HepG2 (cell line): Measurements from ENCODE around the gene ST3GAL2. TPM values are rescaled to one million over a fixed set of nuclear protein-coding genes. Genes with fewer than 3 reads are reported as not detected.

Experiments
- BRD4 ChIP-seq: sonication (generic); formaldehyde crosslinking; IDR thresholded peaks from 2 replicates; pipeline ENCODE4 v1.4.0; 2020; ENCODE audit warnings: missing genetic modification reagents
- CBFB ChIP-seq: sonication (generic); formaldehyde crosslinking; IDR thresholded peaks from 2 replicates; pipeline ENCODE4 v1.4.0; 2020; ENCODE audit warnings: missing genetic modification reagents
- FOXM1 ChIP-seq: sonication (generic); formaldehyde crosslinking; IDR thresholded peaks from 2 replicates; pipeline ENCODE4 v1.5.0; 2020; ENCODE audit warnings: missing genetic modification reagents
- HDAC1 ChIP-seq: sonication (generic); formaldehyde crosslinking; IDR thresholded peaks from 2 replicates; pipeline ENCODE4 v1.5.1; 2020; ENCODE audit warnings: mild to moderate bottlenecking, missing genetic modification reagents
- HNRNPK ChIP-seq: fragments of 200-400 bp; formaldehyde crosslinking; IDR thresholded peaks from 2 replicates; pipeline ENCODE4 v1.6.1; 2018; ENCODE audit warnings: low read length, low read depth, moderate library complexity, mild to moderate bottlenecking; ENCODE audit not compliant: poor library complexity, severe bottlenecking
- HOXD1 ChIP-seq: sonication (generic); formaldehyde crosslinking; IDR thresholded peaks from 2 replicates; pipeline ENCODE4 v1.5.0; 2020; ENCODE audit warnings: missing genetic modification reagents
- IRX3 ChIP-seq: sonication (generic); formaldehyde crosslinking; IDR thresholded peaks from 2 replicates; pipeline ENCODE4 v1.8.1; 2023; ENCODE audit warnings: mild to moderate bottlenecking, low read depth, missing genetic modification reagents, borderline replicate concordance
- JUNB ChIP-seq: sonication (generic); formaldehyde crosslinking; IDR thresholded peaks from 2 replicates; pipeline ENCODE4 v1.8.0; 2022; ENCODE audit warnings: missing genetic modification reagents, mild to moderate bottlenecking, borderline replicate concordance
- MED1 ChIP-seq: sonication (generic); formaldehyde crosslinking; IDR thresholded peaks from 2 replicates; pipeline ENCODE4 v1.4.0; 2020; ENCODE audit warnings: missing genetic modification reagents
- MYNN ChIP-seq: sonication (generic); formaldehyde crosslinking; IDR thresholded peaks from 2 replicates; pipeline ENCODE4 v1.4.0; 2020; ENCODE audit warnings: mild to moderate bottlenecking, low read depth, missing genetic modification reagents
- NONO ChIP-seq, 2 experiments: fragments of 450-650 bp in 1 of 2; sonication (generic) in 1 of 2; formaldehyde crosslinking in 1 of 2; IDR thresholded peaks in 1 of 2; conservative IDR thresholded peaks in 1 of 2; 2 replicates each; pipeline versions ENCODE4 v1.6.1 to v1.8.0; 2017 to 2022; ENCODE audit warnings: mild to moderate bottlenecking in 1 of 2, missing genetic modification reagents in 1 of 2, moderate library complexity in 1 of 2
- NR3C1 ChIP-seq: sonication (generic); formaldehyde crosslinking; IDR thresholded peaks from 2 replicates; pipeline ENCODE4 v1.4.0; 2020; ENCODE audit warnings: missing genetic modification reagents
- REXO4 ChIP-seq: sonication (generic); formaldehyde crosslinking; IDR thresholded peaks from 2 replicates; pipeline ENCODE4 v1.8.0; 2022; ENCODE audit warnings: missing genetic modification reagents, mild to moderate bottlenecking, borderline replicate concordance
- ZFP1 ChIP-seq: IDR thresholded peaks from 2 replicates; pipeline ENCODE4 v1.6.1; 2016
- ZNF30 ChIP-seq: sonication (generic); formaldehyde crosslinking; IDR thresholded peaks from 2 replicates; pipeline ENCODE4 v1.5.0; 2020; ENCODE audit warnings: mild to moderate bottlenecking, missing genetic modification reagents
- ZNF382 ChIP-seq: sonication (generic); formaldehyde crosslinking; IDR thresholded peaks from 2 replicates; pipeline ENCODE4 v1.5.0; 2020; ENCODE audit warnings: missing genetic modification reagents, mild to moderate bottlenecking, borderline replicate concordance
- ZNF468 ChIP-seq: sonication (generic); formaldehyde crosslinking; IDR thresholded peaks from 2 replicates; pipeline ENCODE4 v1.8.0; 2022; ENCODE audit warnings: mild to moderate bottlenecking, moderate library complexity, missing genetic modification reagents
- polyA plus RNA-seq, 8 experiments: library from polyadenylated mRNA; depleted of rRNA in 3 of 8; stranded (reverse) in 7 of 8; unstranded in 1 of 8; fragments of >200 nt; fragmentation: Illumina TruSeq in 4 of 8; extraction: Trizol in 4 of 8; gene quantifications; 2 replicates each; pipeline versions ENCODE4 v1.2.1 to v1.2.3, GENCODE V29; 2011 to 2016; ENCODE audit warnings: low read depth in 4 of 8, missing spikeins in 1 of 8, mixed read lengths in 1 of 8; ENCODE audit not compliant: insufficient read depth in 1 of 8
- total RNA-seq, 5 experiments: library from RNA; depleted of rRNA; stranded (reverse); fragments of >200 nt; fragmentation: Illumina TruSeq; extraction: Trizol; gene quantifications; 2 replicates each; pipeline ENCODE4 v1.2.3, GENCODE V29; 2016; ENCODE audit warnings: low read depth in 1 of 5
- TF ChIP-seq, protein P1 (sequence below): sonication (generic); formaldehyde crosslinking; IDR thresholded peaks from 2 replicates; pipeline ENCODE4 v1.5.1; 2020; ENCODE audit warnings: mild to moderate bottlenecking, missing genetic modification reagents, moderate library complexity
- TF ChIP-seq, protein P2 (sequence below): sonication (generic); formaldehyde crosslinking; conservative IDR thresholded peaks from 2 replicates; pipeline ENCODE4 v1.5.0; 2020; ENCODE audit warnings: missing genetic modification reagents
- TF ChIP-seq, protein P3 (sequence below): sonication (generic); formaldehyde crosslinking; IDR thresholded peaks from 2 replicates; pipeline ENCODE4 v1.8.0; 2022; ENCODE audit warnings: missing genetic modification reagents, mild to moderate bottlenecking, inconsistent platforms, borderline replicate concordance
- TF ChIP-seq, protein P4 (sequence below): fragments of 450-650 bp; IDR thresholded peaks from 2 replicates; pipeline ENCODE4 v1.6.1; 2017

The ST3GAL2 gene
- total and polyA plus RNA-seq, 2 of the 13 experiments (the other 11 are each of a cell fraction or from before 2014, with no cell fraction given) = 16.3 to 24.9 TPM

DNA sequence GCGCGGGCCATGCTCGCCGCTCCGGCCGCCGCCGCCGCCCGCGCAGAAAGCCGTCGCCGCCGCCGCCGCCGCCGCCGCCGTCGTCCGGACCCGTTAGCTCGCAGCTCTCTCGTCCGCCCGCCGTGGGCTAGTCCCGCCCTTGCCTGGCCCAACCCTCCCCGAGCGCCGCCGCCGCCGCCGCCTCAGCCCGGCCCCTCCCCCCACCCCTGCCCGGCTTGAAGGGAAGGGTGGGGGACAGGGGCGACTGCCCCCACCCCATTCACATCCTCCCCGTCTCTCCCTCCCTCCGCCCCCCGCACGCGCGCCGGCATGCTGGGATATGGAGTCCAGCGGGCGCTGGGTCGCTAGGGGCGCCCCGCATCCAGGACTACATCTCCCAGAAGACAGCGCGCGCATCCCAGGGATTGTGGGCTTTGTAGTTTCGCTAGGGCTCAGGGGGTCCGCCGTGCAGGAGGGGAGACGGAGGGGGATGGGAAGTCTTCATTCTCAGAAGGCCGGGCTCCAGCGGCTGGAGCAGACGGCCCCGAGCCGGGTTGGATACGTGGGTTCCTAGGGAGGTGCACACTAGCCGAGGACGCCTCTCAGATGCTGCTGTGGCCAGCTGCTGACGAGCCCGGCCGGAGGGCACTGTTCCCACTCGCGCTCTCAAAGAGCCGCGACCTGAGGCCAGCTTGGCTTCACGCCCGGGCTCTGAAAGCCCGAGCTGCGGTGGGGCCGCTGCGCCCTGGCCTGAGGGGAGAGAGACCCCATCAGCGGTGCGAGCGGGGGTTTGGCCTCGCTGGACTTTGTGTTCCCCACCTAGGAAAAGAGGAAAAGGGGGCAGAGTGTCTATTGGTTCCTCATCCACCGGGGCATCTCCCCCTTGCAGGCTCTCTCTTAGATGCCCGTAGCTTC, at the start of gene ST3GAL2 (continued):
- TF ChIP-seq, protein P1, sequence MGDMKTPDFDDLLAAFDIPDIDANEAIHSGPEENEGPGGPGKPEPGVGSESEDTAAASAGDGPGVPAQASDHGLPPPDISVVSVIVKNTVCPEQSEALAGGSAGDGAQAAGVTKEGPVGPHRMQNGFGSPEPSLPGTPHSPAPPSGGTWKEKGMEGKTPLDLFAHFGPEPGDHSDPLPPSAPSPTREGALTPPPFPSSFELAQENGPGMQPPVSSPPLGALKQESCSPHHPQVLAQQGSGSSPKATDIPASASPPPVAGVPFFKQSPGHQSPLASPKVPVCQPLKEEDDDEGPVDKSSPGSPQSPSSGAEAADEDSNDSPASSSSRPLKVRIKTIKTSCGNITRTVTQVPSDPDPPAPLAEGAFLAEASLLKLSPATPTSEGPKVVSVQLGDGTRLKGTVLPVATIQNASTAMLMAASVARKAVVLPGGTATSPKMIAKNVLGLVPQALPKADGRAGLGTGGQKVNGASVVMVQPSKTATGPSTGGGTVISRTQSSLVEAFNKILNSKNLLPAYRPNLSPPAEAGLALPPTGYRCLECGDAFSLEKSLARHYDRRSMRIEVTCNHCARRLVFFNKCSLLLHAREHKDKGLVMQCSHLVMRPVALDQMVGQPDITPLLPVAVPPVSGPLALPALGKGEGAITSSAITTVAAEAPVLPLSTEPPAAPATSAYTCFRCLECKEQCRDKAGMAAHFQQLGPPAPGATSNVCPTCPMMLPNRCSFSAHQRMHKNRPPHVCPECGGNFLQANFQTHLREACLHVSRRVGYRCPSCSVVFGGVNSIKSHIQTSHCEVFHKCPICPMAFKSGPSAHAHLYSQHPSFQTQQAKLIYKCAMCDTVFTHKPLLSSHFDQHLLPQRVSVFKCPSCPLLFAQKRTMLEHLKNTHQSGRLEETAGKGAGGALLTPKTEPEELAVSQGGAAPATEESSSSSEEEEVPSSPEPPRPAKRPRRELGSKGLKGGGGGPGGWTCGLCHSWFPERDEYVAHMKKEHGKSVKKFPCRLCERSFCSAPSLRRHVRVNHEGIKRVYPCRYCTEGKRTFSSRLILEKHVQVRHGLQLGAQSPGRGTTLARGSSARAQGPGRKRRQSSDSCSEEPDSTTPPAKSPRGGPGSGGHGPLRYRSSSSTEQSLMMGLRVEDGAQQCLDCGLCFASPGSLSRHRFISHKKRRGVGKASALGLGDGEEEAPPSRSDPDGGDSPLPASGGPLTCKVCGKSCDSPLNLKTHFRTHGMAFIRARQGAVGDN (CRISPR knock-in tag) = peak; percentile 79
- TF ChIP-seq HOXD1 (CRISPR knock-in tag) (no peak), MYNN (CRISPR knock-in tag) (no peak), REXO4 (CRISPR knock-in tag) (no peak), NR3C1 (CRISPR knock-in tag) (no peak), MED1 (CRISPR knock-in tag) (no peak; the same call in 1 of the 2 replicates), BRD4 (peak; percentile 93), IRX3 (no peak), FOXM1 (CRISPR knock-in tag) (no peak), ZFP1 (CRISPR knock-in tag) (peak; percentile 82; the same call in 1 of the 2 replicates), CBFB (CRISPR knock-in tag) (peak; percentile 95), HDAC1 (CRISPR knock-in tag) (peak; percentile 59), HNRNPK (peak; percentile 84), ZNF30 (CRISPR knock-in tag) (0 out of 2 replicates have a peak, but pooled peaks have one; percentile 56), ZNF382 (no peak), JUNB (CRISPR knock-in tag) (no peak), NONO (IDR thresholded peaks at IDR 0.05) (no peak), NONO (CRISPR knock-in tag; conservative IDR thresholded peaks at IDR 0.05) (peak; percentile 87), ZNF468 (no peak)
- TF ChIP-seq, protein P2, sequence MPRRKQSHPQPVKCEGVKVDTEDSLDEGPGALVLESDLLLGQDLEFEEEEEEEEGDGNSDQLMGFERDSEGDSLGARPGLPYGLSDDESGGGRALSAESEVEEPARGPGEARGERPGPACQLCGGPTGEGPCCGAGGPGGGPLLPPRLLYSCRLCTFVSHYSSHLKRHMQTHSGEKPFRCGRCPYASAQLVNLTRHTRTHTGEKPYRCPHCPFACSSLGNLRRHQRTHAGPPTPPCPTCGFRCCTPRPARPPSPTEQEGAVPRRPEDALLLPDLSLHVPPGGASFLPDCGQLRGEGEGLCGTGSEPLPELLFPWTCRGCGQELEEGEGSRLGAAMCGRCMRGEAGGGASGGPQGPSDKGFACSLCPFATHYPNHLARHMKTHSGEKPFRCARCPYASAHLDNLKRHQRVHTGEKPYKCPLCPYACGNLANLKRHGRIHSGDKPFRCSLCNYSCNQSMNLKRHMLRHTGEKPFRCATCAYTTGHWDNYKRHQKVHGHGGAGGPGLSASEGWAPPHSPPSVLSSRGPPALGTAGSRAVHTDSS (CRISPR knock-in tag) = 0 out of 2 replicates have a peak, but pooled peaks have one; percentile 98
- TF ChIP-seq, protein P3, sequence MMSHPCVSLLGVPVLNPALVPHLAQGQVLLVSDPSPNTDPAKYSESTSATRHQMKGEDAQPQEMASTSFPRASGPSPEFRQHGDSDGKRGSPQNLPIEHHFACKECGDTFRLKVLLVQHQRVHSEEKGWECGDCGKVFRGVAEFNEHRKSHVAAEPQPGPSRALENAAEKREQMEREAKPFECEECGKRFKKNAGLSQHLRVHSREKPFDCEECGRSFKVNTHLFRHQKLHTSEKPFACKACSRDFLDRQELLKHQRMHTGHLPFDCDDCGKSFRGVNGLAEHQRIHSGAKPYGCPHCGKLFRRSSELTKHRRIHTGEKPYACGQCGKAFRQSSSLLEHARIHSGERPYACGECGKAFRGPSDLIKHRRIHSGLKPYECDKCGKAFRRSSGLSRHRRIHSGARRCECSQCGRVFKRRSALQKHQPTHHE = peak; percentile 9; the same call in 1 of the 2 replicates
- TF ChIP-seq, protein P4, sequence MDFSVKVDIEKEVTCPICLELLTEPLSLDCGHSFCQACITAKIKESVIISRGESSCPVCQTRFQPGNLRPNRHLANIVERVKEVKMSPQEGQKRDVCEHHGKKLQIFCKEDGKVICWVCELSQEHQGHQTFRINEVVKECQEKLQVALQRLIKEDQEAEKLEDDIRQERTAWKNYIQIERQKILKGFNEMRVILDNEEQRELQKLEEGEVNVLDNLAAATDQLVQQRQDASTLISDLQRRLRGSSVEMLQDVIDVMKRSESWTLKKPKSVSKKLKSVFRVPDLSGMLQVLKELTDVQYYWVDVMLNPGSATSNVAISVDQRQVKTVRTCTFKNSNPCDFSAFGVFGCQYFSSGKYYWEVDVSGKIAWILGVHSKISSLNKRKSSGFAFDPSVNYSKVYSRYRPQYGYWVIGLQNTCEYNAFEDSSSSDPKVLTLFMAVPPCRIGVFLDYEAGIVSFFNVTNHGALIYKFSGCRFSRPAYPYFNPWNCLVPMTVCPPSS = no peak
